GM18858 (cell line): ENCODE measurements around the gene P2RY6.
A peak's percentile ranks its signal among the peaks of the same experiment; 100 is the strongest.

ENCODE experiments used
- ATAC-seq: cut with Tn5 transposase; IDR thresholded peaks from one replicate; pipeline ENCODE4 v1.9.1; 2021; ENCODE audit not compliant: unreplicated experiment

Gene P2RY6

GRCh38 chr11:73295241-73295995 lies 23.3 kb downstream of the P2RY6 start:
- no peak for ATAC-seq

- ATAC-seq = no peak
These were observed 23.8 kb downstream of the P2RY6 start for GRCh38 chr11:73295996-73296318.

DNA sequence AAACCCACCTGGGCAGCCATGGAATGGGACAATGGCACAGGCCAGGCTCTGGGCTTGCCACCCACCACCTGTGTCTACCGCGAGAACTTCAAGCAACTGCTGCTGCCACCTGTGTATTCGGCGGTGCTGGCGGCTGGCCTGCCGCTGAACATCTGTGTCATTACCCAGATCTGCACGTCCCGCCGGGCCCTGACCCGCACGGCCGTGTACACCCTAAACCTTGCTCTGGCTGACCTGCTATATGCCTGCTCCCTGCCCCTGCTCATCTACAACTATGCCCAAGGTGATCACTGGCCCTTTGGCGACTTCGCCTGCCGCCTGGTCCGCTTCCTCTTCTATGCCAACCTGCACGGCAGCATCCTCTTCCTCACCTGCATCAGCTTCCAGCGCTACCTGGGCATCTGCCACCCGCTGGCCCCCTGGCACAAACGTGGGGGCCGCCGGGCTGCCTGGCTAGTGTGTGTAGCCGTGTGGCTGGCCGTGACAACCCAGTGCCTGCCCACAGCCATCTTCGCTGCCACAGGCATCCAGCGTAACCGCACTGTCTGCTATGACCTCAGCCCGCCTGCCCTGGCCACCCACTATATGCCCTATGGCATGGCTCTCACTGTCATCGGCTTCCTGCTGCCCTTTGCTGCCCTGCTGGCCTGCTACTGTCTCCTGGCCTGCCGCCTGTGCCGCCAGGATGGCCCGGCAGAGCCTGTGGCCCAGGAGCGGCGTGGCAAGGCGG lies 24.5 kb downstream of the P2RY6 start:
- no peak for ATAC-seq

DNA sequence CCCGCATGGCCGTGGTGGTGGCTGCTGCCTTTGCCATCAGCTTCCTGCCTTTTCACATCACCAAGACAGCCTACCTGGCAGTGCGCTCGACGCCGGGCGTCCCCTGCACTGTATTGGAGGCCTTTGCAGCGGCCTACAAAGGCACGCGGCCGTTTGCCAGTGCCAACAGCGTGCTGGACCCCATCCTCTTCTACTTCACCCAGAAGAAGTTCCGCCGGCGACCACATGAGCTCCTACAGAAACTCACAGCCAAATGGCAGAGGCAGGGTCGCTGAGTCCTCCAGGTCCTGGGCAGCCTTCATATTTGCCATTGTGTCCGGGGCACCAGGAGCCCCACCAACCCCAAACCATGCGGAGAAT lies 25.1 kb downstream of the P2RY6 start:
- ATAC-seq = no peak

- no peak for ATAC-seq
These were observed 25.6 kb downstream of the P2RY6 start for GRCh38 chr11:73297702-73298101.

DNA sequence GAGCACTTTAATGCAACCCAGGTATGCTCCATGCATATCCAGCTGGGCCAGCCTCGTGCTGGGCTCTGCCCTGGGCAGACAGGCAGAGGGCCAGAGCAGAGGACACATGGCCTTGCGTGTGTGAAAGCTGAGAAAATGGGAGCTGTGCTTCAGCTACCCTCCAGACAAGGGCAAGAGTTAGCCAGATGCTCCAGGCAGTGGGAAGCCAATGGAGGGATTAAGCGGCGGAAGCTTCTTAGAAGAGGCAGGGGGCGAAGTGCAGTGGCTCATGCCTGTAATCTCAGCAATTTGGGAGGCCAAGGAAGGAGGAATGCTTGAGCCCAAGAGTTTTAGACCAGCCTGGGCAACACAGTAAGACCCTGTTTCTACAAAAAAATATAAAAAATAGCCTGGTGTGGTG lies 26.1 kb downstream of the P2RY6 start:
- ATAC-seq = no peak

DNA sequence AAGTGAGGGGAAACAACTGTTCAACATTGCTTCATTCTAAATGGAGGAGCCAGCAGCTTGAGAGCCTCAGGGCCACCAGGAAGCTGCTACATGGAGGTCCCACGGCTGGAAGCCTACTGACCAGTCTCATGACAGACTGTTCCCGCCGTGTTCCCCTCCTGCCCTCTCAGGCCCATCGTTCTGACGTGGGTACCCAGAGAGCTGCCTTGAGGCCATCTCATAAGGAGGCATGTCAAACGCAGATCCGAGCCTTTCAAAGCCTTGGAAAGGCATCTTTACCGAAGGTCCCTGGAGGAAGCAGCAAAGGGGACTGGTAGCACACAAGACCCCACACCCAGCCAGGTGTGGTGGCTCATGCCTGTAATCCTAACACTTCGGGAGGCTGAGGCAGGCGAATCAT lies 27.6 kb downstream of the P2RY6 start:
- ATAC-seq = no peak

- no peak for ATAC-seq
These were observed 34.1 kb downstream of the P2RY6 start for GRCh38 chr11:73306069-73306841.

- ATAC-seq = no peak
These were observed 34.8 kb downstream of the P2RY6 start for GRCh38 chr11:73306977-73307322.

GRCh38 chr11:73307323-73308002 lies 35.3 kb downstream of the P2RY6 start:
- peak; percentile 43 for ATAC-seq

GRCh38 chr11:73308003-73308960 lies 36.1 kb downstream of the P2RY6 start, which contains the start of gene ARHGEF17:
TSS of gene ARHGEF17 (plus strand) at chr11:73308276. CDS start at chr11:73308639, 363 bp downstream.
- peak; percentile 18 for ATAC-seq

DNA sequence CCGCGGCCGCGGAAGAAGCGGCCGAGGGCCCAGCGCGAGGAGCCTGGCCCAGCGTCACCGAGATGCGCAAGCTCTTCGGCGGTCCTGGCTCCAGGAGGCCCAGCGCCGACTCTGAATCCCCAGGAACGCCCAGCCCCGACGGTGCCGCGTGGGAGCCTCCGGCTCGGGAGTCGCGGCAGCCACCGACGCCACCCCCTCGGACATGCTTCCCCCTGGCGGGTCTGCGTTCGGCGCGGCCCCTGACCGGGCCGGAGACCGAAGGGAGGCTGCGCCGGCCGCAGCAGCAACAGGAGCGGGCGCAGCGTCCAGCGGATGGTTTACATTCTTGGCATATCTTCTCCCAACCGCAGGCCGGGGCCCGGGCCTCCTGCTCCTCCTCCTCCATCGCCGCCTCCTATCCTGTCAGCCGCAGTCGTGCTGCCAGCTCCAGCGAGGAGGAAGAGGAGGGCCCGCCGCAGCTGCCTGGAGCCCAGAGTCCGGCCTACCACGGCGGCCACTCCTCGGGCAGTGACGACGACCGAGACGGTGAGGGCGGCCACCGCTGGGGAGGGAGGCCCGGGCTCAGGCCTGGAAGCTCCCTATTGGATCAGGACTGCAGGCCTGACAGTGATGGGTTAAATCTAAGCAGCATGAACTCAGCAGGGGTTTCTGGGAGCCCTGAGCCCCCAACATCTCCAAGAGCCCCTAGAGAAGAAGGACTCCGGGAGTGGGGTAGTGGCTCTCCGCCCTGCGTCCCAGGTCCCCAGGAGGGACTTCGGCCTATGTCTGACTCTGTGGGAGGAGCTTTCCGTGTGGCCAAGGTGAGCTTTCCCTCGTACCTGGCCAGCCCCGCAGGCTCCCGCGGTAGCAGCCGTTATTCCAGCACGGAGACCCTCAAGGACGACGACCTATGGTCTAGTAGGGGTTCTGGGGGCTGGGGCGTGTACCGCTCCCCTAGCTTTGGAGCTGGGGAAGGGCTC lies 37.1 kb downstream of the P2RY6 start:
- ATAC-seq = no peak

- no peak for ATAC-seq
These were observed 37.9 kb downstream of the P2RY6 start for GRCh38 chr11:73310076-73310475.

GRCh38 chr11:73310661-73311393 lies 38.7 kb downstream of the P2RY6 start:
- ATAC-seq = no peak

DNA sequence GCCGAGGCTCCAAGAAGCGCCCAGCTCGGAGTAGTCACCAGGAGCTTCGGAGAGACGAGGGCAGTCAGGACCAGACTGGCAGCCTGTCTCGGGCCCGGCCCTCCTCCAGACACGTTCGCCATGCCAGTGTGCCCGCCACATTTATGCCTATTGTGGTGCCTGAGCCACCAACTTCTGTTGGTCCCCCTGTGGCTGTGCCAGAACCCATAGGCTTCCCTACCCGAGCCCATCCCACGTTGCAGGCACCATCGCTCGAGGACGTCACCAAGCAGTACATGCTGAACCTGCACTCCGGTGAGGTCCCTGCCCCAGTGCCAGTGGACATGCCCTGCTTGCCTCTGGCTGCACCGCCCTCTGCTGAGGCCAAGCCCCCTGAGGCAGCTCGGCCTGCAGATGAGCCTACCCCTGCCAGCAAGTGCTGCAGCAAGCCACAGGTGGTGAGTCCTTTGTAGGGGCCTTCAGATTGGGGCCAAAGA lies 39.3 kb downstream of the P2RY6 start:
- ATAC-seq = no peak

DNA sequence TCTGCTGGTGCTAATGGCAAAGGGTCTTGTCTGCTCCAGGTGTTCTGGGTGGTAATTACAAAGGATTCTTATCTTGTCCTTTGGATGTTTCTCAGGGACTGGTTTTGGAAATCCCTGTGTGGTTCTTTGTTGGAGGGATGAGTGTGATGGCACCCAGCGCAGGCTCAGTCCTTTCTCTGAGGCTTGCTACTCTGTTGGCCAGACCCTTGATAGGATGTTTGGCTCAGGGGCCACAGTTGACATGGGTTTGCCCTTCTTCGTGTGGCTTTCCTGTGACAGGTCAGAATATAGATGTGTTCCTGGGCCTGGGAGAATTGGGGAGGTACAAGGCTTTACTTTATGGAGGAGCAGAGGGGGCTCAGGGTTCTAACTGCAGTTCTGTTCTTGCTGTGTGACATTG lies 39.9 kb downstream of the P2RY6 start:
- ATAC-seq = no peak

GRCh38 chr11:73312851-73313327 lies 40.8 kb downstream of the P2RY6 start:
- no peak for ATAC-seq

DNA sequence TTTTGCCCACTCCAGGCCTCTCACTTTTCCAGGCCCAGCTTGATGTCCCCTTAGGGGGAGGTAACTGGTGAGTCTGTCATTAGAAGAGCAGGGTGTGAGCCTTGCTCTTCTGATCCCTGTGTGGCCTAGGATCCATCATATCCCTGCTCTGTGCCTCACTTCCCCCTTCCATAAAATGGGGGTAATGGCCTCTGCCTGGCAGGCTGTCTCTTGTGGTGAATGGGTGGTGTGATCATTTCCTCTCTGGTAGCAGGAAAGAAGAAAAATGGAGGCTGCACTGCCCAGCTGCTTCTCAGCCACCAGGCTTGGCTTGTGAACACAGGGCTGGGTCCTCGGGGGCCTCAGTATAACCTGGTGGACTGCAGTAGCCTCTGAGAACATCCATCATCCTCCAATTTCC lies 41.5 kb downstream of the P2RY6 start:
- ATAC-seq = no peak
